HEK293 (cell line): ENCODE data around the gene KIF5A.

Experiments
- MYNN ChIP-seq: fragments of 450-650 bp; formaldehyde crosslinking; IDR thresholded peaks from 2 replicates; pipeline ENCODE4 v1.5.1; 2016; ENCODE audit warnings: missing biosample characterization, missing genetic modification characterization, borderline replicate concordance
- RBAK ChIP-seq: fragments of 450-650 bp; formaldehyde crosslinking; IDR thresholded peaks from 2 replicates; pipeline ENCODE4 v1.5.1; 2016; ENCODE audit warnings: missing biosample characterization, missing genetic modification characterization
- TCF7L2 ChIP-seq: IDR thresholded peaks from 2 replicates; pipeline ENCODE4 v1.6.1; 2011; ENCODE audit warnings: low read depth, mild to moderate bottlenecking, inconsistent platforms, low read length, moderate library complexity, borderline replicate concordance
- ZFP3 ChIP-seq: fragments of 450-650 bp; formaldehyde crosslinking; IDR thresholded peaks from 2 replicates; pipeline ENCODE4 v1.5.1; 2016; ENCODE audit warnings: low read depth, missing biosample characterization, missing genetic modification characterization
- ZNF274 ChIP-seq, 2 experiments: fragments of 200-500 bp in 1 of 2; fragments of 450-650 bp in 1 of 2; sonication (Bioruptor generic) in 1 of 2; formaldehyde crosslinking in 1 of 2; IDR thresholded peaks; 2 replicates each; pipeline versions ENCODE4 v1.5.1 to v1.6.1; 2014 to 2016; ENCODE audit warnings: borderline replicate concordance in 1 of 2, inconsistent platforms in 1 of 2, low read length in 1 of 2, missing biosample characterization in 1 of 2, missing genetic modification characterization in 1 of 2
- ZNF311 ChIP-seq: fragments of 450-650 bp; formaldehyde crosslinking; IDR thresholded peaks from 2 replicates; pipeline ENCODE4 v1.5.1; 2017; ENCODE audit warnings: missing biosample characterization, missing genetic modification characterization, borderline replicate concordance
- ZNF664 ChIP-seq: fragments of 450-650 bp; formaldehyde crosslinking; IDR thresholded peaks from 2 replicates; pipeline ENCODE4 v1.5.1; 2016; ENCODE audit warnings: missing biosample characterization, missing genetic modification characterization
- TF ChIP-seq, protein P1 (sequence below): fragments of 450-650 bp; formaldehyde crosslinking; IDR thresholded peaks from 2 replicates; pipeline ENCODE4 v1.5.1; 2016; ENCODE audit warnings: missing biosample characterization, missing genetic modification characterization
- TF ChIP-seq, protein P2 (sequence below): fragments of 450-650 bp; formaldehyde crosslinking; IDR thresholded peaks from 2 replicates; pipeline ENCODE4 v1.5.1; 2016; ENCODE audit warnings: missing biosample characterization, missing genetic modification characterization
- TF ChIP-seq, protein P3 (sequence below): fragments of 450-650 bp; formaldehyde crosslinking; IDR thresholded peaks from 2 replicates; pipeline ENCODE4 v1.5.1; 2016; ENCODE audit warnings: missing biosample characterization, missing genetic modification characterization
- TF ChIP-seq, protein P4 (sequence below): fragments of 450-650 bp; formaldehyde crosslinking; IDR thresholded peaks from 2 replicates; pipeline ENCODE4 v1.5.1; 2016; ENCODE audit warnings: missing biosample characterization, missing genetic modification characterization

DNA sequence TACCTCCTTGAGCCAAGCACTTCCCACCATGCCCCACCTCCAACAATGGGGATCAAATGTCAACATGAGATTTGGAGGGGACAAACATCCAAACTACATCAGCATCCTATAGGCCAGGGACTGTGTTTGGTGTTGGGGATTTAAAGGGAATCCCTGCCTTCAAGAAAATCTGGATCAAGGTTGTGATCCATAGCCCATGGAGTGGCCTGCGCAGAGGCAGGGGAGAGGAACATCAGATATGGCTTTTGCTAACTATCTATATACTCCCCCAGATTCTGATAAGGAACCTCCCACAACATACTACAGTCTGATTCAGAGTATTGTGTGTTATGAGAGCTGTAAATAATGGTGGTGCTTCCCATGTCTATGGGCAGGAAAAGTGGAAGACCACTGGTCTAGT lies 5.1 kb downstream of the KIF5A start:
- TF ChIP-seq MYNN (tag by site-specific recombination) (no peak), RBAK (no peak), ZFP3 (tag by site-specific recombination) (no peak), TCF7L2 (no peak), ZNF274 (IDR thresholded peaks at IDR 0.05; ENCODE audit: low read length) (no peak), ZNF274 (tag by site-specific recombination; IDR thresholded peaks at IDR 0.05; ENCODE audit: borderline replicate concordance) (no peak), ZNF664 (tag by site-specific recombination) (no peak), ZNF311 (tag by site-specific recombination) (no peak)
- TF ChIP-seq, protein P1, sequence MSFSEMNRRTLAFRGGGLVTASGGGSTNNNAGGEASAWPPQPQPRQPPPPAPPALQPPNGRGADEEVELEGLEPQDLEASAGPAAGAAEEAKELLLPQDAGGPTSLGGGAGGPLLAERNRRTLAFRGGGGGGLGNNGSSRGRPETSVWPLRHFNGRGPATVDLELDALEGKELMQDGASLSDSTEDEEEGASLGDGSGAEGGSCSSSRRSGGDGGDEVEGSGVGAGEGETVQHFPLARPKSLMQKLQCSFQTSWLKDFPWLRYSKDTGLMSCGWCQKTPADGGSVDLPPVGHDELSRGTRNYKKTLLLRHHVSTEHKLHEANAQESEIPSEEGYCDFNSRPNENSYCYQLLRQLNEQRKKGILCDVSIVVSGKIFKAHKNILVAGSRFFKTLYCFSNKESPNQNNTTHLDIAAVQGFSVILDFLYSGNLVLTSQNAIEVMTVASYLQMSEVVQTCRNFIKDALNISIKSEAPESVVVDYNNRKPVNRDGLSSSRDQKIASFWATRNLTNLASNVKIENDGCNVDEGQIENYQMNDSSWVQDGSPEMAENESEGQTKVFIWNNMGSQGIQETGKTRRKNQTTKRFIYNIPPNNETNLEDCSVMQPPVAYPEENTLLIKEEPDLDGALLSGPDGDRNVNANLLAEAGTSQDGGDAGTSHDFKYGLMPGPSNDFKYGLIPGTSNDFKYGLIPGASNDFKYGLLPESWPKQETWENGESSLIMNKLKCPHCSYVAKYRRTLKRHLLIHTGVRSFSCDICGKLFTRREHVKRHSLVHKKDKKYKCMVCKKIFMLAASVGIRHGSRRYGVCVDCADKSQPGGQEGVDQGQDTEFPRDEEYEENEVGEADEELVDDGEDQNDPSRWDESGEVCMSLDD (tag by site-specific recombination) = no peak
- TF ChIP-seq, protein P2, sequence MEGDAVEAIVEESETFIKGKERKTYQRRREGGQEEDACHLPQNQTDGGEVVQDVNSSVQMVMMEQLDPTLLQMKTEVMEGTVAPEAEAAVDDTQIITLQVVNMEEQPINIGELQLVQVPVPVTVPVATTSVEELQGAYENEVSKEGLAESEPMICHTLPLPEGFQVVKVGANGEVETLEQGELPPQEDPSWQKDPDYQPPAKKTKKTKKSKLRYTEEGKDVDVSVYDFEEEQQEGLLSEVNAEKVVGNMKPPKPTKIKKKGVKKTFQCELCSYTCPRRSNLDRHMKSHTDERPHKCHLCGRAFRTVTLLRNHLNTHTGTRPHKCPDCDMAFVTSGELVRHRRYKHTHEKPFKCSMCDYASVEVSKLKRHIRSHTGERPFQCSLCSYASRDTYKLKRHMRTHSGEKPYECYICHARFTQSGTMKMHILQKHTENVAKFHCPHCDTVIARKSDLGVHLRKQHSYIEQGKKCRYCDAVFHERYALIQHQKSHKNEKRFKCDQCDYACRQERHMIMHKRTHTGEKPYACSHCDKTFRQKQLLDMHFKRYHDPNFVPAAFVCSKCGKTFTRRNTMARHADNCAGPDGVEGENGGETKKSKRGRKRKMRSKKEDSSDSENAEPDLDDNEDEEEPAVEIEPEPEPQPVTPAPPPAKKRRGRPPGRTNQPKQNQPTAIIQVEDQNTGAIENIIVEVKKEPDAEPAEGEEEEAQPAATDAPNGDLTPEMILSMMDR (tag by site-specific recombination) = no peak
- TF ChIP-seq, protein P3, sequence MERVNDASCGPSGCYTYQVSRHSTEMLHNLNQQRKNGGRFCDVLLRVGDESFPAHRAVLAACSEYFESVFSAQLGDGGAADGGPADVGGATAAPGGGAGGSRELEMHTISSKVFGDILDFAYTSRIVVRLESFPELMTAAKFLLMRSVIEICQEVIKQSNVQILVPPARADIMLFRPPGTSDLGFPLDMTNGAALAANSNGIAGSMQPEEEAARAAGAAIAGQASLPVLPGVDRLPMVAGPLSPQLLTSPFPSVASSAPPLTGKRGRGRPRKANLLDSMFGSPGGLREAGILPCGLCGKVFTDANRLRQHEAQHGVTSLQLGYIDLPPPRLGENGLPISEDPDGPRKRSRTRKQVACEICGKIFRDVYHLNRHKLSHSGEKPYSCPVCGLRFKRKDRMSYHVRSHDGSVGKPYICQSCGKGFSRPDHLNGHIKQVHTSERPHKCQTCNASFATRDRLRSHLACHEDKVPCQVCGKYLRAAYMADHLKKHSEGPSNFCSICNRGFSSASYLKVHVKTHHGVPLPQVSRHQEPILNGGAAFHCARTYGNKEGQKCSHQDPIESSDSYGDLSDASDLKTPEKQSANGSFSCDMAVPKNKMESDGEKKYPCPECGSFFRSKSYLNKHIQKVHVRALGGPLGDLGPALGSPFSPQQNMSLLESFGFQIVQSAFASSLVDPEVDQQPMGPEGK (tag by site-specific recombination) = no peak
- TF ChIP-seq, protein P4, sequence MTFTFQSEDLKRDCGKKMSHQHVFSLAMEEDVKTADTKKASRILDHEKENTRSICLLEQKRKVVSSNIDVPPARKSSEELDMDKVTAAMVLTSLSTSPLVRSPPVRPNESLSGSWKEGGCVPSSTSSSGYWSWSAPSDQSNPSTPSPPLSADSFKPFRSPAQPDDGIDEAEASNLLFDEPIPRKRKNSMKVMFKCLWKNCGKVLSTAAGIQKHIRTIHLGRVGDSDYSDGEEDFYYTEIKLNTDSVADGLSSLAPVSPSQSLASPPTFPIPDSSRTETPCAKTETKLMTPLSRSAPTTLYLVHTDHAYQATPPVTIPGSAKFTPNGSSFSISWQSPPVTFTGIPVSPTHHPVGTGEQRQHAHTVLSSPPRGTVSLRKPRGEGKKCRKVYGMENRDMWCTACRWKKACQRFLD = no peak
